Myometrial cell (primary cell): ENCODE data around the gene LUC7L3. TPM values are rescaled to one million over a fixed set of nuclear protein-coding genes. Genes with fewer than 3 reads are reported as not detected.

Experiments
- total RNA-seq: library from RNA; depleted of rRNA; stranded (reverse); fragments of >200 nt; gene quantifications from 2 replicates; pipeline ENCODE4 v1.2.3, GENCODE V29; 2015

The LUC7L3 gene
- total RNA-seq = 16.7 and 39.2 TPM in 2 replicates

GRCh38 chr17:50719144-50719923 is at the start of gene LUC7L3:
Gene LUC7L3, plus strand, starts transcription at chr17:50719603. Its CDS starts 130 bp downstream, at chr17:50719733.

GRCh38 chr17:50707289-50708049 is 11.9 kb upstream of the LUC7L3 start, which contains the start of gene ANKRD40:
Gene ANKRD40, minus strand, starts transcription at chr17:50707914. Its CDS starts 260 bp downstream, at chr17:50707654.

GRCh38 chr17:50767446-50767845 is 48.0 kb downstream of the LUC7L3 start, which contains the start of gene ANKRD40CL:
Gene ANKRD40CL, minus strand, starts transcription at chr17:50767518. Its CDS starts 605 bp downstream, at chr17:50766913.

Other genes starting within 250 kb of the LUC7L3 start
- gene RSAD1, start 240.7 kb upstream of the LUC7L3 start, total RNA-seq = 12.9 and 19.3 TPM in 2 replicates
- gene MYCBPAP, start 211.2 kb upstream of the LUC7L3 start, total RNA-seq = 1.2 TPM in 1 of 2 replicates, not detected in the other
- under 0.01 TPM in 1 of 2 replicates, not detected in the other for gene EPN3, start 186.9 kb upstream of the LUC7L3 start, total RNA-seq
- 64.9 and 75.2 TPM in 2 replicates for gene SPATA20, start 172.4 kb upstream of the LUC7L3 start, total RNA-seq
- gene CACNA1G, start 158.9 kb upstream of the LUC7L3 start, total RNA-seq = not detected in 2 replicates
- gene ABCC3, start 84.7 kb upstream of the LUC7L3 start, total RNA-seq = 1.7 and 4.1 TPM in 2 replicates
- 20.2 and 22.9 TPM in 2 replicates for gene ANKRD40, start 11.7 kb upstream of the LUC7L3 start, total RNA-seq
- gene ANKRD40CL, start 47.9 kb downstream of the LUC7L3 start, total RNA-seq = not detected in 2 replicates
- not detected in 2 replicates for gene WFIKKN2, start 116.0 kb downstream of the LUC7L3 start, total RNA-seq
- 9.8 and 10.6 TPM in 2 replicates for gene TOB1, start 146.8 kb downstream of the LUC7L3 start, total RNA-seq